ENCODE measurements around the gene HNF4A.

Gene HNF4A

GRCh38 chr20:44445742-44446710, 90.5 kb downstream of the HNF4A start:
- no peak for DNase-seq (ENCODE audit: low read depth)
- TF ChIP-seq, protein P1, sequence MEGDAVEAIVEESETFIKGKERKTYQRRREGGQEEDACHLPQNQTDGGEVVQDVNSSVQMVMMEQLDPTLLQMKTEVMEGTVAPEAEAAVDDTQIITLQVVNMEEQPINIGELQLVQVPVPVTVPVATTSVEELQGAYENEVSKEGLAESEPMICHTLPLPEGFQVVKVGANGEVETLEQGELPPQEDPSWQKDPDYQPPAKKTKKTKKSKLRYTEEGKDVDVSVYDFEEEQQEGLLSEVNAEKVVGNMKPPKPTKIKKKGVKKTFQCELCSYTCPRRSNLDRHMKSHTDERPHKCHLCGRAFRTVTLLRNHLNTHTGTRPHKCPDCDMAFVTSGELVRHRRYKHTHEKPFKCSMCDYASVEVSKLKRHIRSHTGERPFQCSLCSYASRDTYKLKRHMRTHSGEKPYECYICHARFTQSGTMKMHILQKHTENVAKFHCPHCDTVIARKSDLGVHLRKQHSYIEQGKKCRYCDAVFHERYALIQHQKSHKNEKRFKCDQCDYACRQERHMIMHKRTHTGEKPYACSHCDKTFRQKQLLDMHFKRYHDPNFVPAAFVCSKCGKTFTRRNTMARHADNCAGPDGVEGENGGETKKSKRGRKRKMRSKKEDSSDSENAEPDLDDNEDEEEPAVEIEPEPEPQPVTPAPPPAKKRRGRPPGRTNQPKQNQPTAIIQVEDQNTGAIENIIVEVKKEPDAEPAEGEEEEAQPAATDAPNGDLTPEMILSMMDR (IDR thresholded peaks at IDR 0.05; ENCODE audit: control insufficient read depth, extremely low read depth, insufficient read depth), result no peak
- H3K4me3 ChIP-seq (ENCODE audit: low read depth, low read length), result no peak overlapping the region

GRCh38 chr20:44447827-44448419, 92.4 kb downstream of the HNF4A start:
- DNase-seq (ENCODE audit: low read depth), result no peak
- TF ChIP-seq, protein P1 (IDR thresholded peaks at IDR 0.05; ENCODE audit: control insufficient read depth, extremely low read depth, insufficient read depth), result no peak
- H3K4me3 ChIP-seq (ENCODE audit: low read depth, low read length), result no peak overlapping the region

DNA sequence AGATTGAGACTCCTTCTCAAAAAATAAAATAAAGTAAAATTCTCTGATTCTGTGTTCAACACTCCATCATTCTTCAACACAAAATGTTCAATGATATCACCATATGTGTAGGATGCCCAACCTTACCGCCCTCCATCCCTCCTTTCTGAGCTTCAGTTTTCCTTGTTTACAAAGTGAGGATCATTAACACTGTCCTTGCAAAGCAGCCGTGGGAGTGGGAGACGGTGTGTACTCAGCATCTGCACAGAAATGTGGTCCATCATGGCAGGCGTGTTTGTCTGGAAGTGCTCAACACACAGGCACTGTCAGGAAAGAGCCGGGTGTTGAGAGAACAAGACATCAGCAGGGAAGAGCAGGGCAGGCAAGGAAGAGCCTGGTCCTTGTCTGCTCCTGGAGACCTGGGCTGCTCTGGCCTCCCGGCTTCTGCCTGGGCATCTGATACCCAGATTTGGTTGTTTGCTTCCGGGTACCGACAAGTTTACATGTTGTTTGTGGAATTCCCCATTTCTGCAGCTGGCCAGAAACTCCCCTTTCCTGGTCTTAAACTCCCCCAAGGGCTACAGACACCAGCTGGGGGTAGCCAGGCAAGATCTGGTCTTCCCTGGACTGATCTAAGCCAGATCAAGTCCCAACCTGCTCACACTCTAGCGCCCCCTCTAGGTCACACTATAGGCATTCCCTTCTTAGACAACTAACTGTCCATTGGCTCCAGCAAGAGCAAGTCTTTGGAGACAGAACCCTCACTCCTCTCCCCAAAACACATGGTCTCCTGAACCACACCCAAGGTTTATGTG, 93.5 kb downstream of the HNF4A start:
- no peak overlapping the region for H3K4me3 ChIP-seq (ENCODE audit: low read depth, low read length)
- no peak for DNase-seq (ENCODE audit: low read depth)
- TF ChIP-seq, protein P1 (IDR thresholded peaks at IDR 0.05; ENCODE audit: control insufficient read depth, extremely low read depth, insufficient read depth), result no peak

DNA sequence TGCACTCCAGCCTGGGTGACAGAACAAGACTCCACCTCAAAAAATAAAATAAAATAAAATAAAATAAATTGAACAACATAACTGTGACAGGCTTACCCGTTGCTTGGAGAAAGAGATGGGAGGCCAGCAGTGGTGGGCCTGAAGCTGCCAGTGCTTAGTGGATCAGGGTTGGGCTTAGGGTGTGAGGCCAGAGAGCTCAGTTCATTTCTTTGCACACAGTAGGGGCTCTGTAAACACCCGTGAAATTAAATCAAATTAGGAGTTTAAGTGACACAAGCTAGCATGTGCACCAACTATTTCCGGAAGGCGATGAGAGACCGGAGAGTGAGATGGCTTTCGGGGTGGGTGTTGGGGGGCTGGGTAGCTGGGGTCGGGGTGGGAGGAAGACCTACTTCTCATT, 94.4 kb downstream of the HNF4A start:
- TF ChIP-seq, protein P1 (IDR thresholded peaks at IDR 0.05; ENCODE audit: control insufficient read depth, extremely low read depth, insufficient read depth), result no peak
- DNase-seq (ENCODE audit: low read depth), result no peak
- no peak overlapping the region for H3K4me3 ChIP-seq (ENCODE audit: low read depth, low read length)

DNA sequence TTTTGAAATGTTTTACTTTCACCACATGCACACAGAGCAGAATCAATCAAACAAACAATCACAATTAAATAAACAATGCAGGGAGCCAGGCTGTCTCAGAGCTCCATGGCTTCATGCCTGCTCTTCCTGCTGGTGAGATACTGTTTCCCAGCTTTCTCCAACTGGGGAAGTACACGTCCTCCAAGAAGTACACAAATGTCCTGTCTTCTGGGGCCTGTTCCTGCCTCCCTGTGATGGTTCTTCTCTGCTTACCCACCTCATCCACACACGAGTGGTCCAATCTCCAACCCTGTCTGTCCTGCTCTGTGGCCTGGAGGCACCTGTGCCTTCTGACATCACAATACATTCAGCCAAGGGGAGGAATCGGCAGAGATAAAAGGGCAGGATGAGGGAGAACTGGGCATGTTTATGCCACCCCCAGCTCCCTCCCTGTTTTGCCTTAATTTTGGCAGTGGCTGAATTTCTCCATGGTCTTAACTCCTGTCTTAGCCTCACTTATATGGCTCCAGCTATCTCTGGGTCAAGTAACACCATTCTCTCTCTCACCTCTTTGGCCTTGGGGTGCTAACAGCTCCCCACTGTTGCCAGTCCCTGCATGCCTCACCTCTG, 94.9 kb downstream of the HNF4A start:
- no peak overlapping the region for H3K4me3 ChIP-seq (ENCODE audit: low read depth, low read length)
- TF ChIP-seq, protein P1 (IDR thresholded peaks at IDR 0.05; ENCODE audit: control insufficient read depth, extremely low read depth, insufficient read depth), result no peak
- peak; percentile 14 for DNase-seq (ENCODE audit: low read depth)

GRCh38 chr20:44450903-44451450, 95.5 kb downstream of the HNF4A start:
- no peak overlapping the region for H3K4me3 ChIP-seq (ENCODE audit: low read depth, low read length)
- TF ChIP-seq, protein P1 (IDR thresholded peaks at IDR 0.05; ENCODE audit: control insufficient read depth, extremely low read depth, insufficient read depth), result no peak
- no peak for DNase-seq (ENCODE audit: low read depth)

Data from LNCaP clone FGC (cell line).